Parathyroid adenoma (tissue), 2 donors: ENCODE measurements around the gene MED13L.

Experiments
- H2AFZ ChIP-seq: fragments of 300-600 bp; sonication (generic); one replicate; pipeline ENCODE4 v1.7.0; 2017; ENCODE audit warnings: antibody characterized with exemption, mild to moderate bottlenecking
- H3K27ac ChIP-seq: fragments of 300-600 bp; sonication (generic); one replicate; pipeline ENCODE4 v1.7.0; 2017
- H3K27me3 ChIP-seq: fragments of 300-600 bp; sonication (generic); one replicate; pipeline ENCODE4 v1.7.0; 2017; ENCODE audit warnings: low read length; ENCODE audit not compliant: control insufficient read depth, insufficient read depth
- H3K36me3 ChIP-seq: fragments of 300-600 bp; sonication (generic); one replicate; pipeline ENCODE4 v1.7.0; 2017; ENCODE audit warnings: low read length; ENCODE audit not compliant: control insufficient read depth, insufficient read depth
- H3K4me1 ChIP-seq: fragments of 300-600 bp; sonication (generic); one replicate; pipeline ENCODE4 v1.7.0; 2017; ENCODE audit warnings: control low read depth
- H3K4me2 ChIP-seq: fragments of 300-600 bp; sonication (generic); one replicate; pipeline ENCODE4 v1.7.0; 2017; ENCODE audit warnings: low read length
- H3K4me3 ChIP-seq: fragments of 300-600 bp; sonication (generic); one replicate; pipeline ENCODE4 v1.7.0; 2017; ENCODE audit warnings: low read depth, low read length
- H3K79me2 ChIP-seq: fragments of 300-600 bp; sonication (generic); one replicate; pipeline ENCODE4 v1.7.0; 2017; ENCODE audit warnings: control low read depth
- H3K9ac ChIP-seq: fragments of 300-600 bp; sonication (generic); one replicate; pipeline ENCODE4 v1.7.0; 2017; ENCODE audit warnings: mild to moderate bottlenecking
- H3K9me3 ChIP-seq: fragments of 300-600 bp; sonication (generic); one replicate; pipeline ENCODE4 v1.7.0; 2017; ENCODE audit warnings: low read length; ENCODE audit not compliant: control insufficient read depth
- CTCF ChIP-seq: fragments of 300-600 bp; sonication (generic); IDR thresholded peaks from one replicate; pipeline ENCODE4 v1.7.0; 2017; ENCODE audit warnings: antibody characterized with exemption, mild to moderate bottlenecking
- donor health status: primary hyperparathyroidism.

The MED13L gene

GRCh38 chr12:116090516-116090915, 187.0 kb downstream of the MED13L start:
- H3K27me3 ChIP-seq = no peaks in the 10 kb centered on the region
- no peaks in the 10 kb centered on the region for H3K9me3 ChIP-seq
- no peaks in the 10 kb centered on the region for H3K36me3 ChIP-seq
- peaks cover 29% of the 10 kb centered on the region for H3K79me2 ChIP-seq
- H3K4me1 ChIP-seq = peaks cover 6% of the 10 kb centered on the region
- no peak overlapping the region for H3K9ac ChIP-seq
- no peak overlapping the region for H3K4me3 ChIP-seq
- H3K27ac ChIP-seq = no peak overlapping the region
- TF ChIP-seq CTCF = no peak
- H3K4me2 ChIP-seq = peak overlapping the region; percentile 4
- no peak overlapping the region for H2AFZ ChIP-seq

- no peak overlapping the region for H2AFZ ChIP-seq
- TF ChIP-seq CTCF = no peak
- no peak overlapping the region for H3K9ac ChIP-seq
- H3K4me1 ChIP-seq = peaks cover 6% of the 10 kb centered on the region
- H3K27me3 ChIP-seq = no peaks in the 10 kb centered on the region
- peaks cover 29% of the 10 kb centered on the region for H3K79me2 ChIP-seq
- H3K27ac ChIP-seq = no peak overlapping the region
- no peaks in the 10 kb centered on the region for H3K36me3 ChIP-seq
- H3K4me2 ChIP-seq = no peak overlapping the region
- no peak overlapping the region for H3K4me3 ChIP-seq
- H3K9me3 ChIP-seq = no peaks in the 10 kb centered on the region
These were observed 188.4 kb downstream of the MED13L start for GRCh38 chr12:116089080-116089479.

- Histone ChIP-seq H3K4me1 (peaks cover 6% of the 10 kb centered on the region), H3K9ac (no peak overlapping the region), H3K4me3 (no peak overlapping the region), H3K79me2 (peaks cover 30% of the 10 kb centered on the region), H3K36me3 (no peaks in the 10 kb centered on the region), H3K9me3 (no peaks in the 10 kb centered on the region), H3K27ac (no peak overlapping the region), H3K4me2 (no peak overlapping the region), H3K27me3 (no peaks in the 10 kb centered on the region), H2AFZ (no peak overlapping the region)
- no peak for TF ChIP-seq CTCF
These were observed 189.5 kb downstream of the MED13L start for GRCh38 chr12:116087962-116088361.

GRCh38 chr12:116087399-116087798, 190.1 kb downstream of the MED13L start:
- no peaks in the 10 kb centered on the region for H3K36me3 ChIP-seq
- no peak overlapping the region for H3K4me2 ChIP-seq
- no peak overlapping the region for H3K9ac ChIP-seq
- no peaks in the 10 kb centered on the region for H3K9me3 ChIP-seq
- TF ChIP-seq CTCF = no peak
- no peak overlapping the region for H3K4me3 ChIP-seq
- H2AFZ ChIP-seq = no peak overlapping the region
- H3K27me3 ChIP-seq = no peaks in the 10 kb centered on the region
- H3K27ac ChIP-seq = no peak overlapping the region
- peaks cover 27% of the 10 kb centered on the region for H3K79me2 ChIP-seq
- H3K4me1 ChIP-seq = peaks cover 6% of the 10 kb centered on the region

GRCh38 chr12:116080415-116080814, 197.1 kb downstream of the MED13L start:
- no peak overlapping the region for H3K9ac ChIP-seq
- H3K36me3 ChIP-seq = no peaks in the 10 kb centered on the region
- H3K9me3 ChIP-seq = no peaks in the 10 kb centered on the region
- no peak overlapping the region for H3K4me3 ChIP-seq
- no peak overlapping the region for H2AFZ ChIP-seq
- H3K27ac ChIP-seq = no peak overlapping the region
- peaks cover 2% of the 10 kb centered on the region for H3K4me1 ChIP-seq
- peaks cover 2% of the 10 kb centered on the region for H3K79me2 ChIP-seq
- H3K4me2 ChIP-seq = no peak overlapping the region
- no peaks in the 10 kb centered on the region for H3K27me3 ChIP-seq
- no peak for TF ChIP-seq CTCF
